NCI-H146 (cell line): ENCODE data around the gene TMEM129.
"Not testable (repeated sequence)": the region's sequence is repeated elsewhere in the genome, so short reads cannot be mapped to it uniquely, and the experiment has no call there.

Experiments
- DNase-seq: peaks from one replicate; lab custom pipeline; 2025; lab: John Stamatoyannopoulos, UW

Gene TMEM129

GRCh38 chr4:1695913-1696312 lies 25.2 kb downstream of the TMEM129 start:
- DNase-seq, result no peak

GRCh38 chr4:1693131-1693896 lies 27.8 kb downstream of the TMEM129 start:
- DNase-seq, result peak; percentile 68

GRCh38 chr4:1691737-1692373 lies 29.3 kb downstream of the TMEM129 start:
- DNase-seq, result no peak

- no peak for DNase-seq
Measured at GRCh38 chr4:1690698-1691097, 30.4 kb downstream of the TMEM129 start.

- no peak for DNase-seq
Measured at GRCh38 chr4:1686440-1687036, 34.6 kb downstream of the TMEM129 start.

GRCh38 chr4:1685235-1686150 lies 35.6 kb downstream of the TMEM129 start:
- no peak for DNase-seq

GRCh38 chr4:1684506-1685234 lies 36.5 kb downstream of the TMEM129 start:
- no peak for DNase-seq

GRCh38 chr4:1683736-1684505 lies 37.2 kb downstream of the TMEM129 start, which contains the start of gene FAM53A:
Gene FAM53A, minus strand, starts transcription at chr4:1684313. Its CDS starts 15,572 bp downstream, at chr4:1668741.
- DNase-seq, result peak; percentile 85

- DNase-seq, result peak; percentile 39
Measured at GRCh38 chr4:1683261-1683735, 37.8 kb downstream of the TMEM129 start.

- no peak for DNase-seq
Measured at GRCh38 chr4:1682860-1683259, 38.3 kb downstream of the TMEM129 start.

- no peak for DNase-seq
Measured at GRCh38 chr4:1678244-1678643, 42.9 kb downstream of the TMEM129 start.

- DNase-seq, result no peak
Measured at GRCh38 chr4:1676605-1677525, 44.3 kb downstream of the TMEM129 start.

GRCh38 chr4:1675802-1676137 lies 45.4 kb downstream of the TMEM129 start:
- DNase-seq, result no peak

- DNase-seq, result no peak
Measured at GRCh38 chr4:1675136-1675801, 45.9 kb downstream of the TMEM129 start.

GRCh38 chr4:1674682-1675081 lies 46.4 kb downstream of the TMEM129 start:
- no peak for DNase-seq

- DNase-seq, result no peak
Measured at GRCh38 chr4:1673671-1674070, 47.5 kb downstream of the TMEM129 start.

- not testable (repeated sequence) for DNase-seq
Measured at GRCh38 chr4:1671011-1671410, 50.1 kb downstream of the TMEM129 start.

- no peak for DNase-seq
Measured at GRCh38 chr4:1670279-1670678, 50.8 kb downstream of the TMEM129 start.

GRCh38 chr4:1669850-1670249 lies 51.3 kb downstream of the TMEM129 start:
- DNase-seq, result no peak
